DMS153 treated with DMSO at 0.1 percent for 48 hours (cell line): Measurements from ENCODE around the gene GIPC1.

ENCODE experiments used
- DNase-seq: peaks from one replicate; lab custom pipeline; 2025; ENCODE audit not compliant: unreplicated experiment; lab: John Stamatoyannopoulos, UW

The GIPC1 gene

DNA sequence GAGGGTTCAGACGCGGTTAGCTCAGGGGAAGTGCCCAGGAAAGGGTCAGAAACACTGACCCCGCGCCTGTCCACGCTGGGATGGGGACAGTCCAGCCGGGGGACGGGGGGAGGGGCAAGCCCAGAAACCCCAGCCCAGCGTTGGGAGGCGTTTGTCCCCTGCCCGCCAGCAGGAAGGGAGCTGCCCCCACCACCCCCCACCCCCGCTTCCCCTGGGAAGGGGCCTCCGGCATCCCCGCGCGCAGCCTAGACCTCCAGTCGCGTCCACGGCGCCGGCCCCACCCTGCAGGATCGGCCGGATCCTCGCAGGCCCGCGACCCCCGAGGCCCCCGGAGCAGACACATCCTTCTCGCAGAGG is 277 bp downstream of the GIPC1 start:
- DNase-seq = no peak

GRCh38 chr19:14494910-14495671 is 836 bp downstream of the GIPC1 start:
- DNase-seq = no peak

DNA sequence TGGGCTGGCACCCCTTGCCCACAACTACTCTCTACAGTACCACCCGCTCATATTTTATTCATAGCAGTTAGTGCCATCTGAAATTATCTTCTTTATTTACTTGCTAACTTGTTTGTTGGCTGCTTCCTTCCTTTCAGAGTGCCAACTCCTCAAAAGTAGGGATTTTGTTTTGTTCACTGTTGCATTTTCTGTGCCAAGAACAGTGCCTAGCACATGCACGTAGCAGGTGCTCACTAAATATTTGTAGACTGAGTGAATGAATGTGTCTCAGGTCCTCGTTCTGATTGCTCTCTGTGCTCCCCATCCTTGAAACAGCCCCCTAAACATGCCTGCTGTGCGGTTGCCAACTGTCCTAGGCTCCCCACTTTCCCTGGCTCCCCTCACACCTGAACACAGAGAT is 1.5 kb downstream of the GIPC1 start:
- no peak for DNase-seq

GRCh38 chr19:14492756-14493337 is 3.1 kb downstream of the GIPC1 start:
- DNase-seq = no peak

GRCh38 chr19:14487370-14488125 is 8.4 kb downstream of the GIPC1 start:
- DNase-seq = no peak

- no peak for DNase-seq
Observed at GRCh38 chr19:14482172-14482941, 13.6 kb downstream of the GIPC1 start.

DNA sequence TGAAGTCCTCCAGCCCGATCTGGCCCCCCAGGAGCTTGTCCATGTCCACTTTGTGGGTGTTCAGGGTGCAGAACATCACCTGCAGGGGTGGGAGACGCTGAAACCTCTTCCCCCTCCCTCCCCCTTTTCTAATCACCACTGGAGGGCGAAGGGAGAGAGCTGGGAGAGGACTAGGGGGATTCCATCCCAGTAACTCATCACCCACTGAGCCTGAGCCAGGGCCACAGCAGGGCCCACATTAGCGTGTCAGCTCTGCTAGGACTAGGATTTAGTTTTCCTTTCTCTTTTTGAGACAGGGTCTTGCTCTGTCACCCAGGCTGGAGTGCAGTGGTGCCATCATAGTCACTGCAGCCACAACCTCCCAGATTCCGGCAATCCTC is 15.2 kb downstream of the GIPC1 start:
- no peak for DNase-seq

- no peak for DNase-seq
Observed at GRCh38 chr19:14479975-14480699, 15.8 kb downstream of the GIPC1 start.

- no peak for DNase-seq
Observed at GRCh38 chr19:14479309-14479974, 16.5 kb downstream of the GIPC1 start.

GRCh38 chr19:14478113-14478545 is 17.8 kb downstream of the GIPC1 start:
- DNase-seq = no peak

DNA sequence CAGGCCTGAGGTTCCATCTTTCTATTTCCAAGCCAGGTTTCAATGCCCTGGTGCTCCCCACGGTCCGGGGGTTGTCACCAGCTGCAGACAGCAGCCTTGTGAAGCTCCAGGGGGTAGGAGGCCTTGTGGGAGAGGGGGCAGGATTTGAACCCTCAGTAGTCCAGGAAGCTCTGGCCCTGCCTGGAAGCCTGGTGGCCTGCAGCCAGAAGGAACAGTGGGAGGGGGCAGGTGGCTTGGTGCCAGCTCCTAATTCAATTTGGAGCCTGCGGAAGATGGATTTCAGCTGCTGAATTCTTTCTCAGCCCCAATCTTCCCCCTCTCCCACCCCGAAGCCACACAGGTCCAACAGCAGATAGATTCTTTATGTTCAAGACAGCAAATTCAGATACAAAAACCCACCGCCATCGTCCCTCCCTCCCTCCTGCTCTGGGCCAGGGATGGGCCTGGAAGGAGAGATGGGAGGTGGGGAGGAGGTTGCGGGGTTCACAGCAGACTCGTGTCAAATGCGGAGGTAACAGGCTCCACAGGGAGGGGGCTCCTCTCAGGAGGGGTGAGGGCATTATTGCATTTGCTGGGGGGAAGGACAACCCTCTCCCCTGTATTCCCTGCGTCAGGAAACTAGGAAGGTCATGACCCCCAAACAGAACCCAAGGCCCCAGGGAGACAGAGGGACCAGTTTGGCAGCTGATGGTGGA is 18.4 kb downstream of the GIPC1 start:
- no peak for DNase-seq

DNA sequence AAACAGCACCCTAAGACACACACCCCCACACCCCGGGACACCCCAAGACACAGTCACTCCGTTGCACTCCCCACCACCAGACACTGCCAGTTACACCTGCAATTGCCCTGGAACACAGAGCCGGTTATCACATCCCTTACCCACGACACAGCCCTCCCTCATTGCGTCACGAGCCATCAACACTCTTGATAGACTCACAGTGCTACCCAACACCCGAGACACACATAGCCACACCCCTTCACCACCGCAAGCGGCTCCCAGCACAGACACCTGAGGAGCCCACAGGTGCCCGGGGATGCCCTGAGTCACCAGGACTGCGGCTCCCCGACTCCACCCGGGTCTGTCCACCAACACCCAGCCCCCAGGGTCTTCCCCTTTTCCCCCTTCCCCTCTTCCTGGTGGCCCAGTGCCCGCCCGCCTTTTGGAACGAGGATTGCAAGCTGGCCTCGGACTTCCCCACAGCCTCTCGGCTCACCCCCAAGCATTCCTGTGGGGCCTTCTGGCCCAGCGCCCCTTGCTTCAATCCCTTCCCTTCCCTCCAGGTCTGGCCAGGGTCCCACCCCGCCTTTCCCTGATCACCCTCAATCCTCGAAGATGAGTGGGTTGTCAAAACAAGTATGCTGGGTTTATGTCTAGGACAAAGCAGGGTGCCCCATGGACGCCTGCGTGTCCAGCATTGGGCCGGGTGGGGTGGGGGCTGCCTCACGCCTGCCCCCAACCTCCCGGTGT is 19.1 kb downstream of the GIPC1 start:
- no peak for DNase-seq

GRCh38 chr19:14476327-14476672 is 19.6 kb downstream of the GIPC1 start:
- DNase-seq = no peak

DNA sequence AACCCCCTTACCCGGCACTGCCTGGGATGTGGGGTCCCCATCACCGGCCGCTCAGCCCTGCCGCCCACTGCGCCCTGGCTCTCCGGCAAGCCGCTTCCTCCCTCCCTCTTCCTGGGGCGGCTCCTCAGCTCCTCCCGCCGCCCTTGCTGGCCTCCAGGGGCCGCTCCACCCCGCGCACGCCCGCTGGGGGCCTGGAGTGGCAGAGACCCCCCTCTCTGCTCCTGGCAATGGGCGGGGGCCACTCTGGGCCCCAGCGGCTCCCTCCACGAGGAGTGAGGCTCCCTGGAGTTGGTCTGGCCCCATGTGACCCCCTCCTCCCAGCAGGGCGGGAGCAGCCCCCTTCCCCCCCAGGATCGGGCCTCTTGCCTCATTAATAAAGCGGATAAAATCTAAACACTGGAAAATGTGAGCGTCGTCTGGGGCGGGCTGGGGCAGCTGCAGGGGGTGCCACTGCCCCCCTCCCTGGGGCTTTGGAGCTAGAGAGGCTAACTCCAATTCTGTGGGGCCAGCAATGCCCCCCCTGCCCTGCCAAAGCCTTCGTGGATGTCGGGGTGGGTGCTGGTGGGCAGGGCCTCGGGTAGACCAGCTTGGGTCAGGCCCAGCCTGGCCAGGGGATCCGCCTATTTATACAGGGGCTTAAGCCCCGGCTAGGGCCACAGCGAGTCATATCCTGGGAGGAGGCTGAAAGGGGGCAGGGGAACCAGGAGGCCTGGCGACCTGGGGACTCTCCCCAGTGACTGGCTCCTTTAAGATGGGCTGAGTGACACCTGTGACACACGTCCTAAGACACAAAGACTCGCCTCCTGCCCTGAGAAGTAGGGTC is 20.5 kb downstream of the GIPC1 start, which contains the start of gene PTGER1:
Gene PTGER1 (minus strand): TSS at position 104 of the 823 bp plus-strand sequence. CDS start 1,034 bp downstream, outside the sequence.
- DNase-seq = no peak

GRCh38 chr19:14474827-14475226 is 21.1 kb downstream of the GIPC1 start:
- DNase-seq = no peak

DNA sequence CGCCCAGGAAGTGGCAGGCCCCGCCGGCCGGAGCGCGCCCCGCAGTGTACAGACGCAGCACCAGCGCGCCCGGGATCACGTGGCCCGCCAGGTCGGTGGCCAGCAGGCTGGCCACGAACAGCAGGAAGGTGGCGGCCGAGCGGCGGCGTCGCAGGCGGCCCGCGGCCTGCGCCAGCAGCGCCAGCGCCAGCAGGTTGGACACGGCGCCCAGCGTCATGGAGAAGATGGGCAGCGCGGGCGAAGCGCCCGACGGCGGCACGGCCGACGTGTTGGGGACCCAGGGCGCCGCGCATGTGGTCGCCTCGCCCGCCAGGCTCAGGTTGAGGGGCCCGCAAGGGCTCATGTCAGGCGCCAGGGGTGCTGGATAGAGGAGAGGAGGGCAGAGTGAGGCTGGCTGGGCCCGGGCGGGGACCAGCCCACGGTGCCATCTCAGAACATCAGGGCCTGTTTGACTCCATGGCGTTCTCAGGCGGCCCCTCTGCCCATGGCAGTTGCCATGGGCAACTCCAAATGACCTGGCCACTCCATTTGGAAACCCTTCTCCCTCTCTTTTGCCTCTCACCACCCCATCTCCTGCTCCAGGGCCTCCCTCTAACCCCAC is 21.8 kb downstream of the GIPC1 start:
- DNase-seq = peak; percentile 28

GRCh38 chr19:14473073-14473977 is 22.6 kb downstream of the GIPC1 start:
- DNase-seq = no peak
